GM12891 (cell line): ENCODE results near the gene CLCN2.
"Not testable (repeated sequence)": the region's sequence is repeated elsewhere in the genome, so short reads cannot be mapped to it uniquely, and the experiment has no call there.

ENCODE experiments used
- DNase-seq: peaks from one replicate; pipeline ENCODE4 v3.0.0; 2011; ENCODE audit warnings: low spot score; ENCODE audit not compliant: insufficient read length
- FAIRE-seq: peaks from 2 replicates; lab custom pipeline; 2011; peaks lifted over from hg19 to GRCh38; lab: Jason Lieb, UNC
- PAX5 ChIP-seq: IDR thresholded peaks from 2 replicates; pipeline ENCODE4 v1.6.1; 2011; ENCODE audit warnings: low read length, moderate library complexity, mild to moderate bottlenecking; ENCODE audit not compliant: insufficient read depth, severe bottlenecking
- POLR2A ChIP-seq: IDR thresholded peaks from 2 replicates; pipeline ENCODE4 v1.6.1; 2011; ENCODE audit warnings: low read depth, low read length, control low read depth
- POLR2AphosphoS5 ChIP-seq: IDR thresholded peaks from 2 replicates; pipeline ENCODE4 v1.6.1; 2011; ENCODE audit warnings: low read depth, low read length, control low read depth
- POU2F2 ChIP-seq: IDR thresholded peaks from 2 replicates; pipeline ENCODE4 v1.6.1; 2011; ENCODE audit warnings: low read depth, mild to moderate bottlenecking, control low read depth, low read length, moderate library complexity
- SPI1 ChIP-seq: IDR thresholded peaks from 2 replicates; pipeline ENCODE4 v1.6.1; 2011; ENCODE audit warnings: low read depth, low read length, control low read depth
- TAF1 ChIP-seq: IDR thresholded peaks from 2 replicates; pipeline ENCODE4 v1.6.1; 2011; ENCODE audit warnings: low read depth, low read length, control low read depth

Gene CLCN2

DNA sequence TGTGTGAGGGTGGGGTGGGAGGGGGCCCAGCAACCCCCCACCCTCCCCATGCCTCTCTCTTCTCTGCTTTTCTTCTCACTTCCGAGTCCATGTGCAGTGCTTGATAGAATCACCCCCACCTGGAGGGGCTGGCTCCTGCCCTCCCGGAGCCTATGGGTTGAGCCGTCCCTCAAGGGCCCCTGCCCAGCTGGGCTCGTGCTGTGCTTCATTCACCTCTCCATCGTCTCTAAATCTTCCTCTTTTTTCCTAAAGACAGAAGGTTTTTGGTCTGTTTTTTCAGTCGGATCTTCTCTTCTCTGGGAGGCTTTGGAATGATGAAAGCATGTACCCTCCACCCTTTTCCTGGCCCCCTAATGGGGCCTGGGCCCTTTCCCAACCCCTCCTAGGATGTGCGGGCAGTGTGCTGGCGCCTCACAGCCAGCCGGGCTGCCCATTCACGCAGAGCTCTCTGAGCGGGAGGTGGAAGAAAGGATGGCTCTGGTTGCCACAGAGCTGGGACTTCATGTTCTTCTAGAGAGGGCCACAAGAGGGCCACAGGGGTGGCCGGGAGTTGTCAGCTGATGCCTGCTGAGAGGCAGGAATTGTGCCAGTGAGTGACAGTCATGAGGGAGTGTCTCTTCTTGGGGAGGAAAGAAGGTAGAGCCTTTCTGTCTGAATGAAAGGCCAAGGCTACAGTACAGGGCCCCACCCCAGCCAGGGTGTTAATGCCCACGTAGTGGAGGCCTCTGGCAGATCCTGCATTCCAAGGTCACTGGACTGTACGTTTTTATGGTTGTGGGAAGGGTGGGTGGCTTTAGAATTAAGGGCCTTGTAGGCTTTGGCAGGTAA lies 15.9 kb downstream of the CLCN2 start:
- TF ChIP-seq POLR2AphosphoS5 (no peak), POLR2A (no peak), POU2F2 (no peak), SPI1 (no peak), PAX5 (no peak), TAF1 (no peak)
- peak; percentile 65 for DNase-seq
- FAIRE-seq, result no peak

DNA sequence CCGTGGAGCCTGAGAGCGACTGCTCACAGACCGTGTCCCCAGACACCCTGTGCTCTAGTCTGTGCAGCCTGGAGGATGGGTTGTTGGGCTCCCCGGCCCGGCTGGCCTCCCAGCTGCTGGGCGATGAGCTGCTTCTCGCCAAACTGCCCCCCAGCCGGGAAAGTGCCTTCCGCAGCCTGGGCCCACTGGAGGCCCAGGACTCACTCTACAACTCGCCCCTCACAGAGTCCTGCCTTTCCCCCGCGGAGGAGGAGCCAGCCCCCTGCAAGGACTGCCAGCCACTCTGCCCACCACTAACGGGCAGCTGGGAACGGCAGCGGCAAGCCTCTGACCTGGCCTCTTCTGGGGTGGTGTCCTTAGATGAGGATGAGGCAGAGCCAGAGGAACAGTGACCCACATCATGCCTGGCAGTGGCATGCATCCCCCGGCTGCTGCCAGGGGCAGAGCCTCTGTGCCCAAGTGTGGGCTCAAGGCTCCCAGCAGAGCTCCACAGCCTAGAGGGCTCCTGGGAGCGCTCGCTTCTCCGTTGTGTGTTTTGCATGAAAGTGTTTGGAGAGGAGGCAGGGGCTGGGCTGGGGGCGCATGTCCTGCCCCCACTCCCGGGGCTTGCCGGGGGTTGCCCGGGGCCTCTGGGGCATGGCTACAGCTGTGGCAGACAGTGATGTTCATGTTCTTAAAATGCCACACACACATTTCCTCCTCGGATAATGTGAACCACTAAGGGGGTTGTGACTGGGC lies 16.7 kb downstream of the CLCN2 start:
- FAIRE-seq (no peak), DNase-seq (no peak)
- TF ChIP-seq TAF1 (no peak), SPI1 (no peak), POLR2AphosphoS5 (no peak), POLR2A (no peak), PAX5 (no peak), POU2F2 (no peak)

DNA sequence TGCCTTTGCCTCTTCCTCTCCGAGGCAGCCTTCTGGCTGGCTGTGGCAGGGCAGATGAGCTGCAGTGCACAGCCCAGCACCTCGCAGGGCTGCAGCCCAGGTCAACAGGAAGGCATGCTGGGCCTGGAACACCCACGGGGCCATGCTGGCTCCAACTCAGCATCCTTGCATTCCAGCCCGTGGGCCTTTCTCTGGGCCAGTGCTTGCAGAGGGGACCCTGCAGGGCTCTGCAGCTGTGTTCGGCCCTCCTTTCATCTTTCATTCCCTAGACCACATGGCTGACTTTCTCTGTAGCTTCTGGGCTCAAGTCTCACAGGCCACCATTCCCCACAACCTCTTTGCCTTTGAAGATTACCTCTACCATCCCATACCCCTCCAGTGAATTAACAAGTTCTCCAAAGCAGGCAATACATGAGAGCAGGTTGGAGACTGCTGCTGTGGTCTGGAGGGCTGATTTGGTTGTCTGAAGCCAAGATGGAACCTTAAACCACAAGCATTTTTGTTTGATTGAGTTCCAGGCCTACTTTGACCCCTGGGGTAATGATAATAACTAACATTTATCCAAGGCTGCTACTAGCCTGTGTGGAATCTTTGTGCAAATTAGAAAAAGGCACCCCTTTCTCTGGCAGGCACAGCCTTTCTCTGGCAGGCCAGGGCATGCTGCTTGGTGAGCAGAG lies 18.1 kb downstream of the CLCN2 start:
- FAIRE-seq, result no peak
- DNase-seq, result no peak
- TF ChIP-seq SPI1 (no peak), TAF1 (no peak), POU2F2 (no peak), POLR2A (no peak), PAX5 (no peak), POLR2AphosphoS5 (no peak)

DNA sequence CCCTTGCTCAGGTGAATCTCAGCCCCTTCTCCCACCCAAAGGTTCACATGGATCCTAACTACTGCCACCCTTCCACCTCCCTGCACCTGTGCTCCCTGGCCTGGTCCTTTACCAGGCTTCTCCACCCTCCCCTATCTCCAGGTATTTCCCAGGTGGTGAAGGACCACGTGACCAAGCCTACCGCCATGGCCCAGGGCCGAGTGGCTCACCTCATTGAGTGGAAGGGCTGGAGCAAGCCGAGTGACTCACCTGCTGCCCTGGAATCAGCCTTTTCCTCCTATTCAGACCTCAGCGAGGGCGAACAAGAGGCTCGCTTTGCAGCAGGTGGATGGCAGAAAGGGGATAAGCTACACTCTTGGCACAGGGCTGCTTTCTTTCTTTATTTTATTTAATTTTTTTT lies 19.5 kb downstream of the CLCN2 start:
- no peak for FAIRE-seq
- TF ChIP-seq POLR2AphosphoS5 (no peak), SPI1 (no peak), TAF1 (no peak), POLR2A (no peak), PAX5 (no peak), POU2F2 (no peak)

DNA sequence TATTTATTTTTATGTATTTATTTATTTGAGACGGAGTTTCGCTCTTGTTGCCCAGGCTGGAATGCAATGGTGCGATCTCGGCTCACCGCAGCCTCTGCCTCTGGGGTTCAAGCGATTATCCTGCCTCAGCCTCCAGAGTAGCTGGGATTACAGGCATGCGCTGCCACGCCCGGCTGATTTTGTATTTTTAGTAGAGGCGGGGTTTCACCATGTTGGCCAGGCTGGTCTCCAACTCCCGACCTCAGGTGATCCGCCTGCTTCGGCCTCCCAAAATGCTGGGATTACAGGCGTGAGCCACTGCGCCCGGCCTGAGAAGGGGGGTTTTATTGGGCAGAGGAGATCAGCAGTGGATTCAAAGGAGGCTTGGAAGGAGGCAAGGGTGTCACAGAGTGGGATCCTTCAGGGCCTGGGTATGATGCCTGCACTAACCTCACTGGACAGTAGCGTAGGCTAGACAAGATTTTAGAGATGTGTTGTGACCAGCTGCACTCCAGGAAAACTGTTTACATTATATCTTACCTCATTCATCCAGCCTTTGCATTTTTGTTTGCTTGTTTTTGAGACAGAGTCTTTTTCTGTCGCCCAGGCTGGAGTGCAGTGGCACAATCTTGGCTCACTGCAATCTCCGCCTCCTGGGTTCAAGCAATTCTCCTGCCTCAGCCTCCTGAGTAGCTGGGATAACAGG lies 21.8 kb downstream of the CLCN2 start:
- not testable (repeated sequence) for DNase-seq, FAIRE-seq

More for the DNA sequence above, 19.5 kb downstream of the CLCN2 start:
- DNase-seq, result no peak

DNA sequence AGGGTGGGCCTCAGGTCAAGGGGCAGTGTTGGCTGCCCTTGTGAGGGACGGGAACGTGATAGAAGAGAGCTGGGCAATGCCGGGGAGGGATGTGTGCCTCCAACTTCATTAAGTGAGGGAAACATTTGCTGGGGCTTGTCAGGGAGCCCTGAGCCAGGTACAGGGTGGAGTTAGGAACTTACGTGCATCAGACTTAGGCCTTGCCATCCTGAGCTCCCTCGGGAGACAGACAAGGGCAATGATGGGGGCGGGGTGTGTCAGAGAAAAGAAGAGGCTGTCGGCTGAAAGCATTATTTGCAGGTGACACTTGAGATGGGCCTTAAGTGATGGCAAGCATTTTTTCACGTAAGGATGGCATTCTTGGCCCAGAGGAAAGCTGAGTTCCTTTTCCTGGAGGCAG lies 22.4 kb downstream of the CLCN2 start:
- TF ChIP-seq POLR2AphosphoS5 (no peak), TAF1 (no peak), SPI1 (no peak), PAX5 (no peak), POLR2A (no peak), POU2F2 (no peak)
- FAIRE-seq (no peak), DNase-seq (no peak)

DNA sequence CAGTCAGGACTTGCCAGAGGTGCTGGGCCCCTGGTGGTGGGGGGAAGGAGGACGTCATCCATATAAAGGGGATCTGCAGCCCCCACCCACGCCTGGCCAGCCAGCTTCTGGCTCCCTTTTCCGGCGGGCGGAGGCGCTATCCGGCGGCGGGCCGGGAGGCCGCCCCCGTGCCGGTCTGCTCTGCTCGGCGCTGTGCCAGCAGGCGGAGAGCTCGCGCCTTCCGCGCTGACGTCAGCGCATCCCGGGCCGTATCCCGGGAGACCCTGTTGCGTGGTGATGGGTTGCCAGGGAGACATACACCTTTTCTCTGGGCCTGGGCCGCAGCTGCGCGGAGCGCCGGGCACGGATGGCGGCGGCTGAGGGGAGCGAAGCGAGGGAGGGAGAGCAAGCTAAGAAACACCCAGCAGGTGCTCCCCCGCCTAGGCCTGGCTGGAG lies 22.9 kb downstream of the CLCN2 start:
- TF ChIP-seq POLR2AphosphoS5 (no peak), PAX5 (no peak), TAF1 (no peak), POLR2A (no peak), SPI1 (no peak), POU2F2 (no peak)
- FAIRE-seq (no peak), DNase-seq (no peak)

DNA sequence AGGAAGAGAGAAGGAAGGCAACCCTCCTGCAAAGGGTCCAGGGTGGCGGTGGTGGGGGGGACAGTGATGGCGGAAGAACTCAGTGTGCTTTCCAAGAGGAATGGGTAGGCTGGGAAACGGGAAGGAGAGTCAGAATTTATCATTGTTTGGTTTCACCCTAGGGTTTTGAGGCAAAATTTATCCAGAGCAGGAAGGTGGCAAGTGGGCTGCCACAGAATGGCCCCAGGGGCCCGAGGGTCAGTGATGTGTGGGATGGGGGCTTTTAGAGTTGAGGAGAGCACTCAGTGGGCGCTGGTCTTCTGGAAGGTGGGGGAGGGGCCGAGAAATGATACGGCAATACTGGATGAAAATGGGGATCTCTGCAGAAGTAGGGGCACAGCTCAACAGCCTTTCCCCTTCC lies 23.4 kb downstream of the CLCN2 start:
- FAIRE-seq (no peak), DNase-seq (no peak)
- no peak for TF ChIP-seq TAF1
- no peak for TF ChIP-seq POLR2AphosphoS5
- TF ChIP-seq PAX5, result no peak
- TF ChIP-seq POU2F2, result no peak
- no peak for TF ChIP-seq SPI1
- no peak for TF ChIP-seq POLR2A

DNA sequence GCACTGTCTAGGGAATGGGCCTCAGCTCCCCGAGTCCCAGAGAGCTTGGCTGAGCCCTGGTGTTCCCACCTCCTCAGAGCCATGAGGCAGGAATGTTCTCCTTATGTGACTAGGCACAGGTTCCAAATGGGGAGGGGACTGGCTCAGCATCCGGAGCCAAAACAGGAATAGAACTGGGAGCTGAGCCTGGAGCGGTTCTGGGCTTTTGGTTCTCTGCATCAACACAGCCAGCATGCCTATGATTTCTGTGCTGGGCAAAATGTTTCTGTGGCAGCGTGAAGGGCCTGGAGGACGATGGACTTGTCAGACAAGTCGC lies 24.0 kb downstream of the CLCN2 start, which contains the start of gene FAM131A:
FAM131A (plus strand) TSS at position 202 of the 316 bp plus-strand sequence; CDS start at position 233, 31 bp downstream.
- DNase-seq, result no peak
- FAIRE-seq, result no peak
- TF ChIP-seq TAF1 (no peak), POLR2A (no peak), PAX5 (no peak), POU2F2 (no peak), POLR2AphosphoS5 (no peak), SPI1 (no peak)
